Breast epithelium (tissue), 3 donors: ENCODE measurements around the gene SOX13.

Experiments used
- CTCF ChIP-seq, 3 donors: fragments of 450-650 bp; IDR thresholded peaks; one replicate each; pipeline ENCODE4 v1.5.1; 2016 to 2017; ENCODE audit warnings: antibody characterized with exemption in 3 of 3, mild to moderate bottlenecking in 3 of 3, moderate library complexity in 3 of 3
- POLR2AphosphoS5 ChIP-seq, 3 donors: sonication (generic); formaldehyde crosslinking; IDR thresholded peaks; one replicate each; pipeline ENCODE4 v1.6.1; 2017; ENCODE audit warnings: antibody characterized with exemption in 3 of 3

GRCh38 chr1:204085876-204086275 is 13.0 kb downstream of the SOX13 start:
- no peak for TF ChIP-seq CTCF (IDR thresholded peaks at IDR 0.05)
- TF ChIP-seq POLR2AphosphoS5 (IDR thresholded peaks at IDR 0.05): no peak
